Measurements from ENCODE around the gene BATF.

GRCh38 chr14:75587388-75587787 is 65.1 kb downstream of the BATF start:
- TF ChIP-seq CREB1 (IDR thresholded peaks at IDR 0.05; ENCODE audit: low read depth) (no peak), NFIC (IDR thresholded peaks at IDR 0.05) (no peak), EGR1 (IDR thresholded peaks at IDR 0.05) (no peak)

All from Ishikawa (cell line).